SH-SY5Y (cell line): ENCODE data around the gene MGMT.

Source experiments
- GATA2 ChIP-seq: IDR thresholded peaks from 2 replicates; pipeline ENCODE4 v1.6.1; 2011; ENCODE audit warnings: mild to moderate bottlenecking, low read depth, low read length
- GATA3 ChIP-seq: IDR thresholded peaks from 2 replicates; pipeline ENCODE4 v1.6.1; 2011; ENCODE audit warnings: low read depth, mild to moderate bottlenecking, low read length, moderate library complexity

MGMT gene

DNA sequence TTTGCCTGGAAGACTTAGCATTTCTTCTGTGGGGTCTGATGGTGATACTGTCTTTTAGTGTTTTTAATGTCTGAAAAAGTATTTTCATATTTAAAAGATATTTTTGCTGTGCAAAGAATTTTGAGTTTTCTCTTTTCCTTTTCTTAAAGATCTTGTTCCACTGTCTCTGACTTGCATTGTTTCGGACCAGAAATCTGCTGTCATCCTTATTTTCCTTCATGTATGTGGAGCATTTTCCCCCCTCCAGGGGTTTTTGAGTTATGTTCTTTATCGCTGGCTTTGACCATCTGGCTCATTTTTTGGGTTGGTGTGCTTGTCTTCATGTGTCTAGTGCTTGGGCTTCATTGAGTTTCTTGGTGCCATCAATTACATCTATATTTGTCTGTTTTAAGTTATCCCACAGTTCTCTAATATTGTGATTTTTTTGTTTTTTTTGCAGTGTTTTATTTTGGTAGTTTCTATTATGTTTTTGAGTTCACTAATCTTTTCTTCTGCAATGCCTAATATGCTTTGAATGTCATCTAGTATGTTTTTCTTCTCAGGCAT, 119.9 kb downstream of the MGMT start:
- TF ChIP-seq GATA2 (no peak), GATA3 (no peak)

- TF ChIP-seq GATA2 (no peak), GATA3 (no peak)
Measured at GRCh38 chr10:129589546-129589945, 122.5 kb downstream of the MGMT start.

- TF ChIP-seq GATA2 (no peak), GATA3 (no peak)
Measured at GRCh38 chr10:129593953-129594352, 126.9 kb downstream of the MGMT start.

GRCh38 chr10:129594811-129595210, 127.8 kb downstream of the MGMT start:
- TF ChIP-seq GATA2 (no peak), GATA3 (no peak)

- no peak for TF ChIP-seq GATA2
- TF ChIP-seq GATA3, result no peak
Measured at GRCh38 chr10:129598413-129598812, 131.4 kb downstream of the MGMT start.

DNA sequence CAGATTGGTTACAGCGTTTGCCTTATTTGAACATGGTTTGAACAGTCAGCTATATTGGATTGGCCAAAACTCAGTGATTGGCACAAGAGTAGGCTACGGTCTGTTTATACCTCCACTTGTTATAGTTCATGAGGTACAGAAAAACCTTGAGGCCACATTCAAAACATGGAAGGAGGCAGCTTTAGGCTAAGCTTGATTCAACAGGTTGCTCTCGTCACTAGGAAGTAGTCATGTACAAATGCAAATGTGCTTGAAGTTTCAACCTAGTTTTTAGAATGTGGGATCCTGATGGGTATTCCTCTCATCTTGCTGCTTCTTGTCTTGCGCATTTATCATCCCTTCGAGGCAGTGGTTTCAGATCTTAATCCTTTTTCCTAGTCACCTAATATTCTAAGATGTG, 132.1 kb downstream of the MGMT start:
- TF ChIP-seq GATA2 (no peak), GATA3 (no peak)

DNA sequence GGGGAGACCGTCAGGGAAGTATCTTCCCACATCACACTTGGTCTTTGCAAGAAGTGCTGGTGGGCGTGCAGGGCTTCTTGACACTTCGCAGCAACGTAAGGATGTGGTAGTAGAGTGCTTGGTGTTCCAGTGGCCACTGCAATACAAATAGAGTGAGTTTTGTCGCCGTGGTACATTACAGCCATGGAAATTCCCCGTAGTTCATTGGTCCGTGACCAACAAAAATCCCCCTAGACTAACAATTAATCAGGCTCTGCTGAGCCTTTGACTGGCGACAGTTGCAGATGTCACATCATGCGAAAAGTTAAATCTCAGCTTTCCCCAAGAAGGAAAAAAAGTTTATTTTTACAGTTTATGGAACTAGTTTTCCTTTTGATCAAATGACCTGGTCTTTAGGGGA, 134.7 kb downstream of the MGMT start:
- TF ChIP-seq GATA2 (no peak), GATA3 (no peak)

DNA sequence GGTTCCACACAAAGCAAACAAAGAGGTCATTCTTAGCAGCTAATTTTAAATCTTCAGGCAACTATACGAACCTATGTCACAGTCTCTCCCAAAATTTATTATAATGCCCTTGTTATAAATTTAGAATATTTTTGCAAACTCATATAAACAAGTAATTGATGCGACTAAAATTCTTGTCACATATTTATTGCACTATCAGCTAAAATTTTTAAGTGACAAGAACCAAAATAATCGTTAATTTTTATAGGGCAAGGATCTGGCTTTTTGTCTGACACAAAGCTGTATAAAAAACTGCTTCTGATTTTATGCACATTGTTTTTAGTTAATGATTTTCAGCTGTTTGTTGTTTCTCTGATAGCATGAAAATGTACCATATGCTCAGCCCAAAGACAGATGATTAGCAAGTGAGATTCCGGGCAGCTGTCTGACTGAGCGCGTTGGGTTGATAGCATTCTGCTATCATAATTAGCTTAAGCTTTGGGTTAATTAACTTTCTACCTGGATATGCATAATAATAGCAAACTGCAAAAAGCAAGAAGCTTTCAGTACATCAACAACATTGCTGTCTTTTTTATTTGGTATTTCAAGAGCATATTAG, 136.0 kb downstream of the MGMT start:
- TF ChIP-seq GATA3 (no peak), GATA2 (peak; percentile 42; the same call in 1 of the 2 replicates)

- TF ChIP-seq GATA2 (no peak), GATA3 (no peak)
Measured at GRCh38 chr10:129604333-129605032, 137.4 kb downstream of the MGMT start.

DNA sequence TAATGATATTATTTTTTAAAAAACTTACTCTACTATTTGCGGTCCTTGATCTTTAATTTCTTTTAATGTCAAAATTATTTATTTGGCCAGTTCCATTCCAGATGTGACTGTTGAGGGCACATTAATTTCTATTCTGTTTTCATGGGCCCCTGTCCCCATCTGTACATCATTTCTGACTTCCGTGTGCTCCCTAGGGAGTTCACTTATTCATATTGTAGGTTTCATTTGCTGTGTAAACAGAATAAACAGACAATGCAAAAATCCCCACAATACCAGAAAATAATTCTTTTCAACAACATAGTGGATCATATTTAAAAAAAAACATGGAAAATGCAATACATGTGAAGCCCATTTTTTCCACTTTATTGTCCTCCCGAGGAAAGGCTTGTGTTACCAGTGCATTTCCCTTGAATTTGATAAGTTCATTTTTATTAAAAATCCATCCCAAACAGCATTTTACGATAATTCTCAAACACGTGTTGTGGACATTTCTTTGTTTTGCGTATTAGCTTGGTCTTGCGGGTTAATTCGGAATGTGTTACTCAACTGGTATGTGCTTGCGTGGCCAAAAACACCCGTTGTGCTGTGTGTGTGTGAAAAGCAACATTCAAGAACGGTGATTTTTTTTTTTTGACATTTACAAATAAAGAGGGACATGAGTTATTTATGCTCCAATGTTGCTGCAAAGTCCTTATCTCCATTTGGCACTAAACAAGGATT, 138.4 kb downstream of the MGMT start:
- TF ChIP-seq GATA3 (no peak), GATA2 (no peak)

- TF ChIP-seq GATA3 (no peak), GATA2 (no peak)
Measured at GRCh38 chr10:129605986-129606518, 139.0 kb downstream of the MGMT start.

DNA sequence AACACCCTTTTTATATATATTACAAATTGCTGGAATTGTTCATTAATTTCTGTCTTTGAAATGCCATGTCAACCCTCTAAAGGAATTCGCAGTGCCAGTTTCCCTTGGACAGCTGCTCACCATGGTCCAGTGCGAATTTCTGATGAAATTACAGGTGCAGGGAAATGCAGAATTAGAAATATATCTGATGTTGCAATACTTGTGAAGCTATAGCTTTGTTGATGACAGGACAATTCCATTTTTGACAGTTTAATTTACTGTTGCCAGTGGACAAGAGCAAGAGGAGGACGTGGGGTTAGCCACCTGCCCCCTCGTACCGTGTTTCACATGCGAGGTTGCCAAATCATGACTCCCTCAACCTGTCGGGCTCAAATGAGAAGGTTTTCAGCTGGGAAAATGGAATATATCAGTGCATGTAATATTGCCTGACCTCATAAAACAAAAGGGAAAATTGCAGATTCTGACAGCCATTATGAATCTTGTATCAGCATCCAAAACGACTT, 140.6 kb downstream of the MGMT start:
- TF ChIP-seq GATA2, result no peak
- no peak for TF ChIP-seq GATA3

GRCh38 chr10:129608653-129609052, 141.6 kb downstream of the MGMT start:
- TF ChIP-seq GATA3 (no peak), GATA2 (no peak)

GRCh38 chr10:129609551-129609950, 142.5 kb downstream of the MGMT start:
- TF ChIP-seq GATA3 (no peak), GATA2 (no peak)

DNA sequence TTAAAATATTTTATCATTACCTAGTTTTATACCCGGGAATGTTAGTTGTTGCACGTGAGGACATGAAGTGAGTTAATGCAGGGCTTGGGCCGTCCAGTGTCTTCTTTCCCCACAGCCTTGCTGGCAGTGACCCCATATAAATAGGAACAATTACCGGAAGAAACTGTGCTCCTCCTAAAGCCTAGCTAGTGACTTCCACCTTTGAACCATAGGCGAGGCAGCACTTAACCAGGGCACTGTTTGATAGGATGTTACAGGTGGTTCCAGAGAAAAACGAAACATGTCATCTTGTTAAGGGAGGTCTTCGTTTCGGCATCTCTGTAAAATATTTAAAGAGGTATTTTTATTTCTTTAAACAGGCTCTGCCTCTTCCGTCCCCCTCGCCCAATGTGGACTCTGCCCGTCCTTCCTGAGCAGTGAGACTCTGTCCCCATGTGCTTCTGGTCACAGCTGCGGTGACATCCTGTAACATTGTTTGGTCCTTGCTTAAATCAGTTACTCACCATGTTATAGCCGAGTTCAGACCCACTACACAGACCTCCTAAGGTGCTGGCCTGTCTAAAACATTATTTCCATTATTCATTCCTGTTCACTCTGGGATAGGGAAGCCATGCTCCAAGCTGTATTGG, 145.6 kb downstream of the MGMT start:
- TF ChIP-seq GATA3 (no peak), GATA2 (no peak)

GRCh38 chr10:129613377-129613980, 146.4 kb downstream of the MGMT start:
- no peak for TF ChIP-seq GATA3
- TF ChIP-seq GATA2, result no peak
